A673 (cell line): ENCODE measurements around the gene NME3. TPM values are rescaled to one million over a fixed set of nuclear protein-coding genes. Genes with fewer than 3 reads are reported as not detected.

Experiments
- BruUV-seq: library from RNA; stranded (reverse); fragments of 400-500 nt; replicated peaks from 2 replicates; lab custom pipeline; 2021; lab: Mats Ljungman, UMichigan
- CTCF ChIA-PET: fragments of 300-600 bp; sonication (Branson Sonifier 250); formaldehyde crosslinking; loops from one replicate; lab custom pipeline; 2022; ENCODE audit warnings: antibody characterized with exemption; lab: Charles Lee
- POLR2A ChIA-PET: fragments of 300-600 bp; sonication (Branson Sonifier 250); formaldehyde crosslinking; loops from one replicate; lab custom pipeline; 2022; ENCODE audit warnings: antibody characterized with exemption; ENCODE audit not compliant: low non-redundant PET; lab: Charles Lee
- DNase-seq: peaks from one replicate; pipeline ENCODE4 v3.0.0-alpha.2; 2015; ENCODE audit warnings: low spot score
- H3K27ac ChIP-seq: fragments of 200-600 bp; sonication (generic); 2 replicates; pipeline ENCODE4 v1.5.1; 2016; ENCODE audit warnings: mixed run types, low read depth, mild to moderate bottlenecking, mixed read lengths, antibody characterized with exemption, low read length; ENCODE audit not compliant: poor library complexity, severe bottlenecking
- H3K27me3 ChIP-seq: fragments of 200-600 bp; sonication (generic); replicated peaks from 2 replicates; pipeline ENCODE4 v1.6.1; 2017; ENCODE audit warnings: mixed run types, low read depth, mild to moderate bottlenecking, mixed read lengths, antibody characterized with exemption, low read length; ENCODE audit not compliant: insufficient read depth, poor library complexity
- H3K36me3 ChIP-seq: fragments of 200-600 bp; sonication (generic); 2 replicates; pipeline ENCODE4 v1.6.1; 2016; ENCODE audit warnings: mixed run types, mild to moderate bottlenecking, mixed read lengths, antibody characterized with exemption, low read length; ENCODE audit not compliant: insufficient read depth, poor library complexity, severe bottlenecking
- H3K4me1 ChIP-seq: fragments of 200-600 bp; sonication (generic); 2 replicates; pipeline ENCODE4 v1.6.1; 2017; ENCODE audit warnings: mixed run types, mild to moderate bottlenecking, mixed read lengths, antibody characterized with exemption, low read length; ENCODE audit not compliant: insufficient read depth, poor library complexity, severe bottlenecking
- H3K4me3 ChIP-seq: fragments of 200-600 bp; sonication (generic); 2 replicates; pipeline ENCODE4 v1.5.1; 2016; ENCODE audit warnings: low read depth, mixed run types, mild to moderate bottlenecking, mixed read lengths, low read length; ENCODE audit not compliant: poor library complexity, severe bottlenecking
- H3K9me3 ChIP-seq: fragments of 200-600 bp; sonication (generic); 2 replicates; pipeline ENCODE4 v1.6.1; 2016; ENCODE audit warnings: mixed run types, low read depth, mild to moderate bottlenecking, mixed read lengths, antibody characterized with exemption, low read length; ENCODE audit not compliant: poor library complexity, severe bottlenecking
- CTCF ChIP-seq: fragments of 300-800, 200-600 bp; sonication (generic); conservative IDR thresholded peaks from 2 replicates; pipeline ENCODE4 v1.5.1; 2017; ENCODE audit warnings: low read depth, mild to moderate bottlenecking, antibody characterized with exemption, low read length, moderate library complexity, mixed read lengths
- EZH2 ChIP-seq: fragments of 200-600 bp; sonication (generic); IDR thresholded peaks from 2 replicates; pipeline ENCODE4 v1.6.1; 2017; ENCODE audit warnings: borderline replicate concordance, low read depth, mild to moderate bottlenecking, mixed read lengths, antibody characterized with exemption, low read length; ENCODE audit not compliant: poor library complexity, severe bottlenecking
- intact Hi-C: fragments of 100-400 bp; cut with micrococcal nuclease; formaldehyde crosslinking; loops from one replicate; pipeline ENCODE4 v1.10.0; 2022; ENCODE audit not compliant: unreplicated experiment
- total RNA-seq: library from RNA; stranded (reverse); gene quantifications from 2 replicates; pipeline ENCODE4 v1.2.3, GENCODE V29; 2021

NME3 gene
- total RNA-seq, 1 experiment from 2014 or later: 35.3 TPM

GRCh38 chr16:1815461-1815860, 44.1 kb upstream of the NME3 start:
- H3K36me3 ChIP-seq: no peaks in the 10 kb centered on the region
- no peaks in the 10 kb centered on the region for H3K27me3 ChIP-seq
- no TSS peak for BruUV-seq
- no peak for DNase-seq
- intact Hi-C loops: no loop called here
- POLR2A ChIA-PET: no interaction called here
- no peaks in the 10 kb centered on the region for H3K9me3 ChIP-seq
- CTCF ChIA-PET: no interaction called here
- H3K4me1 ChIP-seq: peaks cover 9% of the 10 kb centered on the region
- H3K27ac ChIP-seq: no peak overlapping the region
- no peak overlapping the region for H3K4me3 ChIP-seq
- no peak for TF ChIP-seq CTCF

GRCh38 chr16:1812732-1813163, 41.4 kb upstream of the NME3 start:
- ChIA-PET CTCF (interaction anchor here (0.6 kb wide), 1 partner anchor 41 kb away, joined by 3 read pairs; no protein-coding TSS in a partner anchor), POLR2A (no interaction called here)
- no peak overlapping the region for H3K27ac ChIP-seq
- no peaks in the 10 kb centered on the region for H3K27me3 ChIP-seq
- no peaks in the 10 kb centered on the region for H3K36me3 ChIP-seq
- no peaks in the 10 kb centered on the region for H3K9me3 ChIP-seq
- DNase-seq: peak; percentile 92
- H3K4me3 ChIP-seq: no peak overlapping the region
- peaks cover 9% of the 10 kb centered on the region for H3K4me1 ChIP-seq
- intact Hi-C loops: no loop called here
- no TSS peak for BruUV-seq
- TF ChIP-seq CTCF: peak; percentile 85
- TF ChIP-seq EZH2: no peak

GRCh38 chr16:1810536-1810935, 39.2 kb upstream of the NME3 start:
- CTCF ChIA-PET: no interaction called here
- Histone ChIP-seq H3K4me3 (no peak overlapping the region), H3K9me3 (no peaks in the 10 kb centered on the region), H3K36me3 (no peaks in the 10 kb centered on the region), H3K27ac (no peak overlapping the region), H3K27me3 (no peaks in the 10 kb centered on the region), H3K4me1 (peaks cover 9% of the 10 kb centered on the region)
- DNase-seq: no peak
- intact Hi-C loops: no loop called here
- no peak for TF ChIP-seq EZH2
- no peak for TF ChIP-seq CTCF
- no TSS peak for BruUV-seq
- POLR2A ChIA-PET: no interaction called here
